ENCODE data around the gene CCK. TPM values are rescaled to one million over a fixed set of nuclear protein-coding genes. Genes with fewer than 3 reads are reported as not detected.
A peak's percentile ranks its signal among the peaks of the same experiment; 100 is the strongest.

The CCK gene
- total RNA-seq, 1 donor from 2014 or later = not detected

GRCh38 chr3:42216931-42217333 lies 49.1 kb downstream of the CCK start:
- TF ChIP-seq CTCF (conservative IDR thresholded peaks at IDR 0.05) = no peak
- DNase-seq (ENCODE audit: low read depth, low spot score) = no peak
- no peak overlapping the region for H3K27ac Mint-ChIP-seq (ENCODE audit: unreplicated experiment)
- peaks cover 4% of the 10 kb centered on the region for H3K36me3 Mint-ChIP-seq (ENCODE audit: low read depth)
- no peaks in the 10 kb centered on the region for H3K9me3 Mint-ChIP-seq
- H3K4me3 Mint-ChIP-seq = no peak overlapping the region
- H3K27me3 Mint-ChIP-seq (ENCODE audit: low read depth) = no peaks in the 10 kb centered on the region
- peaks cover 22% of the 10 kb centered on the region for H3K4me1 Mint-ChIP-seq

- no peaks in the 10 kb centered on the region for H3K27me3 Mint-ChIP-seq (ENCODE audit: low read depth)
- H3K4me1 Mint-ChIP-seq = peaks cover 22% of the 10 kb centered on the region
- no peak for DNase-seq (ENCODE audit: low read depth, low spot score)
- H3K27ac Mint-ChIP-seq (ENCODE audit: unreplicated experiment) = no peak overlapping the region
- H3K36me3 Mint-ChIP-seq (ENCODE audit: low read depth) = peaks cover 10% of the 10 kb centered on the region
- no peaks in the 10 kb centered on the region for H3K9me3 Mint-ChIP-seq
- TF ChIP-seq CTCF (conservative IDR thresholded peaks at IDR 0.05) = no peak
- no peak overlapping the region for H3K4me3 Mint-ChIP-seq
Observed at GRCh38 chr3:42216302-42216701, 49.7 kb downstream of the CCK start.

- Mint-ChIP-seq H3K4me3 (no peak overlapping the region), H3K27me3 (ENCODE audit: low read depth) (no peaks in the 10 kb centered on the region), H3K9me3 (no peaks in the 10 kb centered on the region), H3K4me1 (peaks cover 22% of the 10 kb centered on the region), H3K27ac (ENCODE audit: unreplicated experiment) (peak overlapping the region; percentile 21), H3K36me3 (ENCODE audit: low read depth) (peaks cover 13% of the 10 kb centered on the region)
- no peak for TF ChIP-seq CTCF (conservative IDR thresholded peaks at IDR 0.05)
- DNase-seq (ENCODE audit: low read depth, low spot score) = no peak
Observed at GRCh38 chr3:42214565-42215283, 51.3 kb downstream of the CCK start.

GRCh38 chr3:42214064-42214463 lies 51.9 kb downstream of the CCK start:
- H3K27ac Mint-ChIP-seq (ENCODE audit: unreplicated experiment) = no peak overlapping the region
- H3K27me3 Mint-ChIP-seq (ENCODE audit: low read depth) = no peaks in the 10 kb centered on the region
- H3K9me3 Mint-ChIP-seq = no peaks in the 10 kb centered on the region
- peaks cover 22% of the 10 kb centered on the region for H3K4me1 Mint-ChIP-seq
- H3K36me3 Mint-ChIP-seq (ENCODE audit: low read depth) = peaks cover 15% of the 10 kb centered on the region
- H3K4me3 Mint-ChIP-seq = no peak overlapping the region
- no peak for DNase-seq (ENCODE audit: low read depth, low spot score)
- TF ChIP-seq CTCF (conservative IDR thresholded peaks at IDR 0.05) = no peak

- peaks cover 22% of the 10 kb centered on the region for H3K4me1 Mint-ChIP-seq
- no peak overlapping the region for H3K27ac Mint-ChIP-seq (ENCODE audit: unreplicated experiment)
- no peaks in the 10 kb centered on the region for H3K27me3 Mint-ChIP-seq (ENCODE audit: low read depth)
- no peak overlapping the region for H3K4me3 Mint-ChIP-seq
- H3K9me3 Mint-ChIP-seq = no peaks in the 10 kb centered on the region
- no peak for TF ChIP-seq CTCF (conservative IDR thresholded peaks at IDR 0.05)
- DNase-seq (ENCODE audit: low read depth, low spot score) = no peak
- peaks cover 20% of the 10 kb centered on the region for H3K36me3 Mint-ChIP-seq (ENCODE audit: low read depth)
Observed at GRCh38 chr3:42213417-42213816, 52.6 kb downstream of the CCK start.
